Measurements from ENCODE around the gene BRMS1.

The BRMS1 gene

DNA sequence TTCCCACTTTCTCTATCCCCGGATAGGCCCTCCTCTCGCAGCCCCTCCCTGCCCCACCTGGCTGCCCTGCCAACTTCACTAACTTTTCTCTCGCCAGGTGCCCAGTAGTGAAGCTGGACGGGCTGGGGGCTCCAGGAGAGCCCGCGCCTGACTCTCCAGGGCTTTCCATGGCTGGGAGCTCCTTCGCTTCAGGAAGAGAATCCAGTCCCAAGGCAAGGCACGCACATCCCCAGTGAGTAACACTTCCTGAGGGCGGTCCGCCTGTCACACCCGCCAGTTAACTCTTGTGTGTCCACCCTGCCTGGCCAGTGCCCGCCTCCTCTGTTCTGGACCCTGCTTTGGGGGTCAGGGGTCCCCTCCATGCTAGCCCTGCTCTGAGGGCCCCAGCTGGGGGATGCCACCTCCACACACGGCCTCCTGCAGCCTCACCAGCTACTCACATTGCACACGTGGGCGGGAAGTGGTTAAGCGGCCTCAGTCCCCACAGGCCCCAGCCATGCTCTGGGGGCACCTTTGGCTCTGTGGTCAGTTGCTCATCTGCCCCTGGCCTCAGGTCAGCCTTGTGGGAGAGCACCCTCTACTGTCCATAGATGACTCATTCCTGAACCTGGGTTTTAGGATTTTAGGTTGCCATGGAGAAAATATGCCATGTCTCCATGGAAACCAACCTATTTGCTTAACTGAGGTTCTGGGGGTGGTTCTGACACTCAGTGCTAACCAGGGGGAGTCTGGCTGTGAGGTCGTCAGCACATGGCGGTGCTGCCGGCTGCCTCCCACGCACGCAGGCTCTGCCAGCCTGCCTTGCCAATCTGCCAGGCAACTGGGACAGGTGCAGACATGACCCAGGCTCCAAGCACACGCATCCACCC lies 8.4 kb downstream of the BRMS1 start, which contains the start of gene RIN1:
Gene RIN1 (minus strand): TSS at position 201 of the 869 bp plus-strand sequence. CDS start 32 bp downstream, at position 169.
- TF ChIP-seq CTCF (IDR thresholded peaks at IDR 0.05; ENCODE audit: low read depth, low read length, missing control alignments) = peak; percentile 17
- Histone ChIP-seq H3K27me3 (replicated peaks) (no peaks in the 10 kb centered on the region), H3K4me3 (ENCODE audit: low read depth, low read length) (peak within 1 kb of the TSS; percentile 76), H3K36me3 (replicated peaks) (peaks cover 34% of the 10 kb centered on the region), H3K27ac (peak within 1 kb of the TSS; percentile 97)
- in situ Hi-C loops (cut with HindIII; ENCODE audit: low pct_ligation_motif_present, low sequenced_read_pairs) = no loop called here
- peak; percentile 98 for DNase-seq

DNA sequence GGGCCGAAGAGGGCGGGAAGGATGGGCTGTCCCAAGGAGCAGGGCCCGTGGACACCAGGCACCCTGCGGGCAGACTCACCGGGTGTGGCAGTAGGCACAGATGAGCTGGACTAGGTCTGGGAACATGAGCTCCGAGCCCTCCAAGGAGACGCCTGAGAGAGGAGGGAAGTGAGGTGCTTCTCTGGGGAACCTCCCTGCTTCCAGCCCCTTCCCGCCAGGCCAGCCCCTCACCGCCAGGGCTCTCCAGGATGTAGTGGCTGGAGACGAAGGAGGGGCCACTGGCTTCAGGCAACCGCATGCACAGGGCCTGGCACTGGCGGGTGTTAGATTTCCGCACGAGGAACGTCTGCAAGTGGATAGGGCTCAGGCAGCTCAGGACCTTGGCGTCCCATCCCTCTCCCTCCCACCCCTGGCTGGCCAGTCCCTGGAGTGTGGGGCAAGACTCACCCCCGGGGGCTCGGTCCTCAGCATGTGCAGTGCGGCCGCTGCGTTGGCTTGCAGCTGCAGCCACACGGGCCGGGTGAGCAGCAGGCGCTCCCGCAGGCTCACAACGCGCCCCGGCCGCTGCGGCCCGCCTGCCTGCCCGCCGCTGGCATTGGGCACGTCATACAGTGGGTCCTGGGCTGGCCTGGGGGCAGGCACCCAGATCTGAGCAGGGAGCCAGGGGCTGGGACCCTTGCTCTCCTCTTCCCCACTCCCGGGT lies 9.2 kb downstream of the BRMS1 start:
- Histone ChIP-seq H3K36me3 (replicated peaks) (peaks cover 28% of the 10 kb centered on the region), H3K4me3 (ENCODE audit: low read depth, low read length) (peak overlapping the region; percentile 76), H3K27me3 (replicated peaks) (no peaks in the 10 kb centered on the region), H3K27ac (peak overlapping the region; percentile 97)
- in situ Hi-C loops (cut with HindIII; ENCODE audit: low pct_ligation_motif_present, low sequenced_read_pairs) = no loop called here
- DNase-seq = peak; percentile 62
- TF ChIP-seq CTCF (IDR thresholded peaks at IDR 0.05; ENCODE audit: low read depth, low read length, missing control alignments) = peak; percentile 30

- no peak for DNase-seq
- Histone ChIP-seq H3K36me3 (replicated peaks) (peaks cover 22% of the 10 kb centered on the region), H3K4me3 (ENCODE audit: low read depth, low read length) (peak overlapping the region; percentile 76), H3K27me3 (replicated peaks) (no peaks in the 10 kb centered on the region), H3K27ac (peak overlapping the region; percentile 97)
- TF ChIP-seq CTCF (IDR thresholded peaks at IDR 0.05; ENCODE audit: low read depth, low read length, missing control alignments) = no peak
- in situ Hi-C loops (cut with HindIII; ENCODE audit: low pct_ligation_motif_present, low sequenced_read_pairs) = no loop called here
These were observed 10.1 kb downstream of the BRMS1 start for GRCh38 chr11:66334605-66335442.

DNA sequence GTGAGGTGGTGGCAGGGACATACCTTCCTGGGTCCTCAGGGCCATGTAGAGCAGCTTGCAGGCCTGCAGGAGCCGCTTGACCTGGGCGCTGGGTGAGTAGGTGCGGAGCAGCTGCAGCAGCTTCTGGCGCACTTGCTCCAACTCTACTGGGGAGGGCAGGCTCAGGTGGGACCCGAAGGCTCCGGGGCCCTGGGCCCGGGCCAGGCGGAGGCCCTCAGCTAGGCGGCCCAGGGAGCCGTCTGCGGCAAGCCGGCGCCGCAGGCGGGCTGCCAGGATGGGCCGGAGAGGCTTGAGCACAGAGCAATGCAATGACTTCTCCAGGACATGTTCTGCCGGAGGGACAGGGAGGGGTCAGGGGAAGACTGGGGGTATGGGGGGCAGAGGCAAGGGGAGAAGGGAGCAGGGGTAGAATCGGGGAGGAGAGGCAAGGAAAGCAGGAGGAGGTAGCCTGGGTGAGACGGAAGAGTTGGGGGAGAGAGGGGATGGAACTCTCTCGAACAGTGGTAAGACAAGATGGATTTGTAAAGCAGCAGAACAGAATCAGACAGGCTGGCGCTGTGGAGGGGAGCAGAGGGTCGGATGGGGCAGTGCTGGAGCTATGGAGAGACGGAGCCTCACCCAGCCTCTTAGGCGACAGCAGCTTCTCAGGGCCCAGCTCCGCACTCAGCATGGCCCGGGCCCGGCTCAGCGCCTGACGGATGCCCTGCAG lies 10.9 kb downstream of the BRMS1 start:
- no peak for TF ChIP-seq CTCF (IDR thresholded peaks at IDR 0.05; ENCODE audit: low read depth, low read length, missing control alignments)
- in situ Hi-C loops (cut with HindIII; ENCODE audit: low pct_ligation_motif_present, low sequenced_read_pairs) = no loop called here
- no peak for DNase-seq
- peak overlapping the region; percentile 76 for H3K4me3 ChIP-seq (ENCODE audit: low read depth, low read length)
- H3K36me3 ChIP-seq (replicated peaks) = peaks cover 16% of the 10 kb centered on the region
- H3K27ac ChIP-seq = no peak overlapping the region
- H3K27me3 ChIP-seq (replicated peaks) = no peaks in the 10 kb centered on the region

DNA sequence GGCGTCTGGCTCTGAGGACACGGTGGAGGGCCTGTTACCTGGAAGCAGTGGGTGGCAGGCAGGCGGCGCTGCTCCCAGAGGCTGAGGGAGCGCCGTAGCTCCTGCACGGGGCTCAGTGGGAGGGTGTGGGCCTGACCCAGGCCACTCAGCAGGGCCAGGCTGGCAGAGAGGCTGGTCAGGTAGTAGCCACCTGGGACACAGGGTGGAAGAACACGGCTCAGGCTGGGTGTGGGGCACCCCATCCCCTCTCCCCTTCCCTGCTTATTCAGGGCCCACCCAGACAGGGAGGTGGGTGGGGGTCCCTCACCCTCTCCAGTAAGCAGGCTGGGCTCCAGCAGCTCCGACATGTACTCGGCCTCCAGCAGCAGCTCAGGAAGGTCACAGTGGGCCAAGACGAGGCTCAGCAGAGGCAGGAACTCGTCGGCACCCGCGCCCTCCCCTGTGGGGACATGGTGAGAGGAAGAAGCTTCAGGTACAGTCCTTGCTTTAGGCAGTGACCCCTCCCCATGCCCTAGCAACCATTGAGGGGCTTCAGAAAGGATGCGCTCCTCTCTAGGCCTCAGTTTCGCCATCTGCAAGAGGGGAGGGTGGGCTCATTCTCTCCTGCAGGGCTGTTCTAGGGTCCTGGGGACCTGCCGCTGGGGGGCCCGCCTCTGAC lies 11.6 kb downstream of the BRMS1 start:
- no peak for DNase-seq
- TF ChIP-seq CTCF (IDR thresholded peaks at IDR 0.05; ENCODE audit: low read depth, low read length, missing control alignments) = no peak
- no peaks in the 10 kb centered on the region for H3K27me3 ChIP-seq (replicated peaks)
- no peak overlapping the region for H3K27ac ChIP-seq
- in situ Hi-C loops (cut with HindIII; ENCODE audit: low pct_ligation_motif_present, low sequenced_read_pairs) = no loop called here
- no peak overlapping the region for H3K4me3 ChIP-seq (ENCODE audit: low read depth, low read length)
- H3K36me3 ChIP-seq (replicated peaks) = peaks cover 13% of the 10 kb centered on the region

Data from brain microvascular endothelial cell (primary cell).